ELR (cell line): Measurements from ENCODE around the gene KRT84.

Source experiments
- DNase-seq: peaks from one replicate; pipeline ENCODE4 v3.0.0-alpha.2; 2015; ENCODE audit warnings: low read depth

KRT84 gene

DNA sequence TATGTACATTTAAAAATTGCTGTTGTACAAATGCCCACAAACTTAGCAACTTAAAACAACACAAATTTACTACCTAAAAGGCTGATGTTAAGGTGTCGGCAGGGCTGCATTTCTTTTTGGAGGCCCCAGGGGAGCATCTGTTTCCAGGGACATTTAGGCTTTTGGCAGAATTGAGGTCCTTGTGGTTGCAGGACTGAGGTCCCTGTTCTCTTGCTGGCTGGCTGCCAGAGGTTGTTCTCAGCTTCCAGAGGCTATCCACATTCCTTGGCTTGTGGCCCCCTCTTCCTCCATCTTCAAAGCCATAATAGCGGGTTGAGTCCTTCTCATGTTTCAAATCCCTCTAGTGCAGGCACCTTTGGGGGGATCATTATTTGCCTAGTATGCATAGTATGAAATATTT, 41.9 kb downstream of the KRT84 start:
- no peak for DNase-seq

- no peak for DNase-seq
Measured at GRCh38 chr12:52342781-52343490, 42.5 kb downstream of the KRT84 start.

GRCh38 chr12:52341066-52341580, 44.3 kb downstream of the KRT84 start:
- DNase-seq, result no peak

- no peak for DNase-seq
Measured at GRCh38 chr12:52338241-52338960, 47.1 kb downstream of the KRT84 start.

DNA sequence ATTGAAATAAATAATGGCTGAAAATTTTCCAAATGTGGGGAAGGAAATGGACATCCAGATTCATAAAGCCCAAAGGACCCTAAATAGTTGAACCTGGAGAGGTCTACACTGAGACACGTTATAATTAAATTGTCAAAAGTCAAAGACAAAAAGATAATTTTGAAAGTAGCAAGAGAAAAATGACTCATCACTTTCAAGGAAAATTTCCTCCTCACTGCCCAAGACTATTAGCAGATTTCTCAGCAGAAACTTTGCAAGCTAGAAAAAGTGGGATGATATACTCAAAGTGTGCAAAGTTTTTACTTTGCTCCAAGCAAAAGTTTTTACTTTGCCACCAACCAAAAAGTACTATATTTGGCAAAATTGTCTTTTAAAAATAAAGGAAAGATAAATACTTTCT, 48.4 kb downstream of the KRT84 start:
- DNase-seq, result peak; percentile 23

- no peak for DNase-seq
Measured at GRCh38 chr12:52336641-52337040, 48.8 kb downstream of the KRT84 start.

- no peak for DNase-seq
Measured at GRCh38 chr12:52335598-52336262, 49.7 kb downstream of the KRT84 start.

GRCh38 chr12:52334185-52334584, 51.3 kb downstream of the KRT84 start:
- DNase-seq, result no peak

DNA sequence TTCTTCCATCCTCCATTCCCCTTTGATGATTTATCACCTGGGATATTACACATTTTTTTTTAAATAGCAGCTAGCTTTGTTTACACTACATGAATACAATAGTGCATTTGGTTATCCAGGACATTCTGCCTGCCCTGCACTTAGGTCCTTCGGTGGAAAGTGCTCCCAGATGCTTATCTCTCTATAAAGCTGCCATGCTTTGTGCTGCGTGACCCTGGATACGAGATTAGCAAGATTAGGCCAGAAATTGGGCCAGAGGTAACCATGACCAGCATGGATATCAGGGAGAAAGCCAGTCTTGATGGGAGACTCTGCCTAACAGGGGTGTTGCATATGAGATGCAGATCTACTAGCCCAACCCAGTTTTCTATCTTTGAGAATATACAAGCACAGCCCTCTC, 52.1 kb downstream of the KRT84 start:
- DNase-seq, result no peak

DNA sequence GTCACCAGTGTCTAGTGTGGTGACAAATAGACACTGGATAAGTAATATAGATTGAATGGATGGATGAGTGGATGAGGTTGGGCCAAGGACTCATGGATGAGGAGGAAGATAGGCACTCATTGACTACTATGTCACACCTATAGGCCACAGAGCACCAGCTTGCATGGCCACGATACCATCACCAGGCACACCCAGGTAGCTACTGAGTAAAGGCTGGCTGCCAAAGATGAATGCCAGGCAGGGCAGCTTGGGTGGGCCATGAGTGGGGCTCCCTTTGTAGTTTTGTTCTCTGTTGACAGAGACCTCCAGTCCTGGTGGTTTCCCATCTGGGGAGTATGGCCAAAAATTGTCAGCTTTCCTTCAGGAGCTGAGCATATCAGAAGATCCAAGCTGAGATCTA, 53.1 kb downstream of the KRT84 start:
- no peak for DNase-seq

- no peak for DNase-seq
Measured at GRCh38 chr12:52331833-52332232, 53.6 kb downstream of the KRT84 start.

DNA sequence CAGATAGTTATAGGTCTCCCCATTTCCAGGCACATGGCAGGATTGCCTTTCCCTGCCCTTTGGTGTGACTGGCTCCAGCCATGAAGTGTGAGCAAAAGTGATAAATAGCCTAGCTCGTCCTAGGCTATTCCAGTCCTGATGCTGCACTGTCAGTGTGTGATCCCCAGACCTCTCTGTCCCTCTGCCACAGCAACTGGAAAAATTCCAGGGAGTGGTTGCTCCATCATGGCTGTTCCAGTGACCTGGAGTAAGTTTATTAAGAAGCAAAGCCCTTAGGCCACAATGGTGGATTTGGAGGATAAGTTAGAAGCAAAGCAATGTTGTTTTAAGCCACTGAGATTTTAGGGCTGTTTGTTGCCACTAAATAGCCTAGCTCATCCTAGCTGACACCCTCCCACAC, 54.4 kb downstream of the KRT84 start:
- no peak for DNase-seq

DNA sequence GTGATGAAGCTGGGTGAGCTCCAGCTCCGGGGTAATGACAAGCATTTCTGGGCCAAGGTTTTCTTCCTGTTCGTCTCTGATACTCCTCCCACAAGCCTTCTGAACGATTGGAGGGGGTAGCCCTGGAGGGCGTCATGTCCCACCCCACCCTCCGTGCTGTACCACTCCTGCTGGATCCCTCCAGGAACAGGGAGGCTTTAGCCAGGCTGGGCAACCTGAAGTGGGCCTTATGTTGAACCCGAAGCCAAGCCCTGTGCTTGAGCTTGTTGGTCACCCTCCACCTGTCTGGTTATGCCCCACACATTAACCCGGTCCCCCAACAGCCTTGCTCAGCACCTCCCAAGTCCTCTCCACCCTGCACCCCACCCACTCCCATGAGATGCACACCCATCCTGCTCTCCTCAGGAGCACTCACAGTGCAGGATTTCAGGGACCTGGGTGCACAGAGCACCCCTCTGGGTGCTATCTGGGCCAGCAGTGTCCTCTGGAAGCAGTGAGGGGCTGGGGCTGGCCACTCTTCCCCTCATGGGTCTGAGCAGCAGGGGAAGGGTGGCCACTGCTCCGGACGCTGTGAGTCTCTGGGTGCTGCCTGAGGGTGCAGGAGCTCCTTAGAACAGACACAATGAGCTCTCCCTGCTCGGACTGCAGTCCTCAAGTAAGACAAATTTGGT, 57.5 kb downstream of the KRT84 start:
- DNase-seq, result no peak
